Measurements from ENCODE around the gene LRRC74B. TPM values are rescaled to one million over a fixed set of nuclear protein-coding genes. Genes with fewer than 3 reads are reported as not detected.
"Not testable (repeated sequence)": the region's sequence is repeated elsewhere in the genome, so short reads cannot be mapped to it uniquely, and the experiment has no call there.

The LRRC74B gene
- total and polyA plus RNA-seq, 2 of the 4 experiments (the other 2 are of a cell fraction) = not detected

GRCh38 chr22:21096878-21097277 is 51.1 kb downstream of the LRRC74B start:
- H4K20me1 ChIP-seq (ENCODE audit: insufficient read depth, low read length); H3K14ac ChIP-seq (replicated peaks; ENCODE audit: low read depth, low read length); H3K27ac ChIP-seq (ENCODE audit: insufficient read depth, low read length); dilution Hi-C loops (cut with HindIII; ENCODE audit: low sequenced_read_pairs, unreplicated experiment); DNase-seq; H3K4me2 ChIP-seq (ENCODE audit: low read depth, low read length); H3K23ac ChIP-seq (ENCODE audit: low read depth, low read length); H2AFZ ChIP-seq (replicated peaks; ENCODE audit: low read length, poor library complexity); H3K4ac ChIP-seq (ENCODE audit: low read depth, low read length); intact Hi-C loops (cut with micrococcal nuclease); H4K8ac ChIP-seq (ENCODE audit: low read depth in 2 of 2, low read length in 2 of 2); H3K56ac ChIP-seq (ENCODE audit: extremely low read depth, insufficient read depth, low read length); H3K36me3 ChIP-seq (ENCODE audit: control insufficient read depth, insufficient read depth, low read length); H3K4me1 ChIP-seq (ENCODE audit: control insufficient read depth, insufficient read depth, low read length); H2AK9ac ChIP-seq (replicated peaks; ENCODE audit: low read depth, low read length, poor library complexity); BruUV-seq (replicated peaks); H3K9me1 ChIP-seq (ENCODE audit: insufficient read depth, low read length); H3K4me3 ChIP-seq (ENCODE audit: insufficient read depth, low read depth, low read length); H4K91ac ChIP-seq (ENCODE audit: insufficient read depth, low read depth, low read length); ATAC-seq (ENCODE audit: low read depth); H2BK20ac ChIP-seq (ENCODE audit: low read depth, low read length); POLR2A ChIA-PET (ENCODE audit: unreplicated experiment); H3K18ac ChIP-seq (ENCODE audit: low read depth, low read length); H2BK15ac ChIP-seq (ENCODE audit: low read depth, low read length); H3K79me1 ChIP-seq (ENCODE audit: low read depth in 1 of 2, low read length in 2 of 2); H3K9me3 ChIP-seq (ENCODE audit: control insufficient read depth, insufficient read depth, low read length); H2BK5ac ChIP-seq (ENCODE audit: low read depth, low read length, poor library complexity, severe bottlenecking); H2AK5ac ChIP-seq (ENCODE audit: low read depth, low read length); H3K9ac ChIP-seq (ENCODE audit: low read depth, low read length); H2BK120ac ChIP-seq (ENCODE audit: low read depth, low read length); H4K5ac ChIP-seq (ENCODE audit: low read depth, low read length): not testable (repeated sequence)
- in situ Hi-C loops (cut with MboI; ENCODE audit: low sequenced_read_pairs) = loop anchor here (10.0 kb wide), 1 partner anchor 82 kb away; the partner anchor contains the start of gene P2RX6
- WGBS, 2 experiments (ENCODE audit: extremely low coverage in 2 of 2, insufficient read length in 1 of 2) = no CpG with 5 or more reads among the region's 9 CpGs
- CTCF ChIA-PET = interaction anchor here (0.6 kb wide), 1 partner anchor 31 kb away, joined by 7 read pairs; no protein-coding TSS in a partner anchor
- H3K27me3 ChIP-seq (ENCODE audit: control insufficient read depth, insufficient read depth, low read length) = peaks cover 12% of the 10 kb centered on the region

Measured in IMR-90 (cell line).